ENCODE results near the gene SAFB.

- no peak for TF ChIP-seq CTCF (conservative IDR thresholded peaks at IDR 0.05; ENCODE audit: low read length)
- TF ChIP-seq EZH2phosphoT487 (IDR thresholded peaks at IDR 0.05; ENCODE audit: borderline replicate concordance): no peak
Measured at GRCh38 chr19:5627395-5627904, 4.6 kb downstream of the SAFB start.

All from Loucy (cell line).